ENCODE data around the gene CDK4.
"Not testable (repeated sequence)": the region's sequence is repeated elsewhere in the genome, so short reads cannot be mapped to it uniquely, and the experiment has no call there.

Gene CDK4

GRCh38 chr12:57730336-57731067, 21.6 kb downstream of the CDK4 start:
- intact Hi-C loops (cut with DNase I): no loop called here
- DNase-seq: peak in 1 of 10 donors; percentile 51

GRCh38 chr12:57729321-57729844, 22.7 kb downstream of the CDK4 start:
- DNase-seq: peak in 1 of 10 donors; percentile 50
- intact Hi-C loops (cut with DNase I): no loop called here

GRCh38 chr12:57727758-57728395, 24.2 kb downstream of the CDK4 start:
- intact Hi-C loops (cut with DNase I): no loop called here
- peak in 3 of 10 donors; percentile 8 to 88 (median 69) for DNase-seq

- intact Hi-C loops (cut with DNase I): no loop called here
- DNase-seq: peak in 3 of 10 donors; percentile 31 to 89 (median 85)
Measured at GRCh38 chr12:57726884-57727757, 25.0 kb downstream of the CDK4 start.

- peak in 8 of 10 donors; percentile 50 to 95 (median 69) for DNase-seq
- intact Hi-C loops (cut with DNase I): no loop called here
Measured at GRCh38 chr12:57726151-57726883, 25.8 kb downstream of the CDK4 start.

GRCh38 chr12:57725851-57726150, 26.3 kb downstream of the CDK4 start:
- intact Hi-C loops (cut with DNase I): no loop called here

GRCh38 chr12:57724936-57725740, 27.0 kb downstream of the CDK4 start:
- DNase-seq: peak in 1 of 10 donors; percentile 44
- intact Hi-C loops (cut with DNase I): no loop called here

More at GRCh38 chr12:57725851-57726150, 26.3 kb downstream of the CDK4 start:
- no peak for DNase-seq

GRCh38 chr12:57724003-57724935, 27.8 kb downstream of the CDK4 start:
- intact Hi-C loops (cut with DNase I): no loop called here
- peak in 2 of 10 donors; percentile 62 to 70 for DNase-seq

GRCh38 chr12:57723630-57723962, 28.5 kb downstream of the CDK4 start:
- intact Hi-C loops (cut with DNase I): no loop called here

GRCh38 chr12:57722716-57723629, 29.1 kb downstream of the CDK4 start:
- intact Hi-C loops (cut with DNase I): no loop called here
- peak in 1 of 10 donors; percentile 66 for DNase-seq

More at GRCh38 chr12:57723630-57723962, 28.5 kb downstream of the CDK4 start:
- no peak for DNase-seq

GRCh38 chr12:57721846-57722608, 30.1 kb downstream of the CDK4 start:
- DNase-seq: peak in 2 of 10 donors; percentile 54 to 62
- intact Hi-C loops (cut with DNase I): not testable (repeated sequence)

- intact Hi-C loops (cut with DNase I): no loop called here
- DNase-seq: peak in 1 of 10 donors; percentile 63
Measured at GRCh38 chr12:57720606-57721595, 31.2 kb downstream of the CDK4 start.

GRCh38 chr12:57719777-57720605, 32.1 kb downstream of the CDK4 start:
- no peak for DNase-seq
- intact Hi-C loops (cut with DNase I): no loop called here

Measured in posterior cingulate gyrus (tissue), 11 donors.